ENCODE measurements around the gene RPS6KA5.
"Not testable (repeated sequence)": the region's sequence is repeated elsewhere in the genome, so short reads cannot be mapped to it uniquely, and the experiment has no call there.

The RPS6KA5 gene

GRCh38 chr14:90827919-90828610 is 232.4 kb downstream of the RPS6KA5 start:
- DNase-seq = peak; percentile 88

- not testable (repeated sequence) for DNase-seq
Measured at GRCh38 chr14:90823542-90823941, 236.9 kb downstream of the RPS6KA5 start.

GRCh38 chr14:90820958-90821357 is 239.5 kb downstream of the RPS6KA5 start:
- no peak for DNase-seq

- DNase-seq = no peak
Measured at GRCh38 chr14:90819734-90820393, 240.6 kb downstream of the RPS6KA5 start.

GRCh38 chr14:90818715-90819114 is 241.7 kb downstream of the RPS6KA5 start:
- no peak for DNase-seq

- DNase-seq = no peak
Measured at GRCh38 chr14:90816681-90817436, 243.6 kb downstream of the RPS6KA5 start.

GRCh38 chr14:90815822-90816662 is 244.4 kb downstream of the RPS6KA5 start, which contains the start of gene TTC7B:
Gene TTC7B, minus strand, starts transcription at chr14:90816430. Its CDS starts 135 bp downstream, at chr14:90816295.
- DNase-seq = no peak

- DNase-seq = no peak
Measured at GRCh38 chr14:90815572-90815821, 244.9 kb downstream of the RPS6KA5 start.

GRCh38 chr14:90814806-90815571 is 245.5 kb downstream of the RPS6KA5 start:
- DNase-seq = no peak

GRCh38 chr14:90813442-90813841 is 247.0 kb downstream of the RPS6KA5 start:
- DNase-seq = no peak

GRCh38 chr14:90812109-90812508 is 248.3 kb downstream of the RPS6KA5 start:
- DNase-seq = no peak

GRCh38 chr14:90811641-90812040 is 248.8 kb downstream of the RPS6KA5 start:
- no peak for DNase-seq

- no peak for DNase-seq
Measured at GRCh38 chr14:90810806-90811205, 249.6 kb downstream of the RPS6KA5 start.

- DNase-seq = no peak
Measured at GRCh38 chr14:90809530-90810312, 250.7 kb downstream of the RPS6KA5 start.

GRCh38 chr14:90808759-90809529 is 251.5 kb downstream of the RPS6KA5 start:
- no peak for DNase-seq

- DNase-seq = no peak
Measured at GRCh38 chr14:90807060-90807459, 253.4 kb downstream of the RPS6KA5 start.

- no peak for DNase-seq
Measured at GRCh38 chr14:90805662-90806540, 254.5 kb downstream of the RPS6KA5 start.

GRCh38 chr14:90805084-90805391 is 255.4 kb downstream of the RPS6KA5 start:
- DNase-seq = no peak

GRCh38 chr14:90804292-90805083 is 256.0 kb downstream of the RPS6KA5 start:
- no peak for DNase-seq
